HL-60 (cell line): Measurements from ENCODE around the gene TYR.
"Not testable (repeated sequence)": the region's sequence is repeated elsewhere in the genome, so short reads cannot be mapped to it uniquely, and the experiment has no call there.

Experiments used
- POLR2AphosphoS5 ChIP-seq: IDR thresholded peaks from 2 replicates; pipeline ENCODE4 v1.6.1; 2012; ENCODE audit warnings: low read depth
- TF ChIP-seq, protein P1 (sequence below): IDR thresholded peaks from one replicate; pipeline ENCODE4 v1.5.1; 2011; ENCODE audit warnings: low read length, control low read depth, inconsistent platforms; ENCODE audit not compliant: insufficient read depth

DNA sequence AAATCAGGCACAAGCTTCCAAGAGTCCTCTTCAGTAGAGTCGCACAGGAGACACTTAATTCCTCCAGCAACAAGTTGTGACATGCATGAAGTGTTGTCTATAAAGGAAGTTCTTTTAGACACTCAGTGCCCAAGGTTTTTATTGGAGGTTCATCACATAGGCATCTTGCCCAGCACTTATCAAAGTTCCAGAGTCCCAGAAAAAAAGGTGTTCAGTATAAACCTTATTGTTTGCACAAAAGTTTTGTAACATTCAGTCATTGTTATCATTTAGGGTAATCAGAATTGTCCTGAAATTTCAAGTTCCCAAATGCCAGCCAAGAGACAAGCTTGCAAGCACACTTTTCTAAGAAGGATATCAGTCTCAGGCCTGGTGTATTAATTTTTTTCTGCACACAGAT is 130.6 kb downstream of the TYR start:
- TF ChIP-seq, protein P1, sequence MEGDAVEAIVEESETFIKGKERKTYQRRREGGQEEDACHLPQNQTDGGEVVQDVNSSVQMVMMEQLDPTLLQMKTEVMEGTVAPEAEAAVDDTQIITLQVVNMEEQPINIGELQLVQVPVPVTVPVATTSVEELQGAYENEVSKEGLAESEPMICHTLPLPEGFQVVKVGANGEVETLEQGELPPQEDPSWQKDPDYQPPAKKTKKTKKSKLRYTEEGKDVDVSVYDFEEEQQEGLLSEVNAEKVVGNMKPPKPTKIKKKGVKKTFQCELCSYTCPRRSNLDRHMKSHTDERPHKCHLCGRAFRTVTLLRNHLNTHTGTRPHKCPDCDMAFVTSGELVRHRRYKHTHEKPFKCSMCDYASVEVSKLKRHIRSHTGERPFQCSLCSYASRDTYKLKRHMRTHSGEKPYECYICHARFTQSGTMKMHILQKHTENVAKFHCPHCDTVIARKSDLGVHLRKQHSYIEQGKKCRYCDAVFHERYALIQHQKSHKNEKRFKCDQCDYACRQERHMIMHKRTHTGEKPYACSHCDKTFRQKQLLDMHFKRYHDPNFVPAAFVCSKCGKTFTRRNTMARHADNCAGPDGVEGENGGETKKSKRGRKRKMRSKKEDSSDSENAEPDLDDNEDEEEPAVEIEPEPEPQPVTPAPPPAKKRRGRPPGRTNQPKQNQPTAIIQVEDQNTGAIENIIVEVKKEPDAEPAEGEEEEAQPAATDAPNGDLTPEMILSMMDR, result not testable (repeated sequence)
- not testable (repeated sequence) for TF ChIP-seq POLR2AphosphoS5
